BJ (cell line): ENCODE data around the gene SKAP1. TPM values are rescaled to one million over a fixed set of nuclear protein-coding genes. Genes with fewer than 3 reads are reported as not detected.
"Not testable (repeated sequence)": the region's sequence is repeated elsewhere in the genome, so short reads cannot be mapped to it uniquely, and the experiment has no call there.

Source experiments
- CTCF ChIA-PET: fragments of 350-600 bp; formaldehyde crosslinking; extraction: SDS; loops from one replicate; lab custom pipeline; 2021; ENCODE audit warnings: antibody characterized with exemption, inconsistent platforms; lab: Yijun Ruan, JAX
- POLR2A ChIA-PET: fragments of 300-600 bp; sonication (Branson Sonifier 250); formaldehyde crosslinking; extraction: SDS; loops from one replicate; lab custom pipeline; 2021; ENCODE audit warnings: antibody characterized with exemption; lab: Charles Lee
- DNase-seq: peaks from one replicate; pipeline ENCODE4 v3.0.0-alpha.2; 2011; ENCODE audit warnings: low read depth
- H3K27me3 ChIP-seq: 2 replicates; pipeline ENCODE4 v1.6.0; 2011; ENCODE audit warnings: low read length; ENCODE audit not compliant: control insufficient read depth, insufficient read depth
- H3K36me3 ChIP-seq: 2 replicates; pipeline ENCODE4 v1.5.1; 2011; ENCODE audit warnings: low read length; ENCODE audit not compliant: control insufficient read depth, insufficient read depth
- H3K4me3 ChIP-seq: 2 replicates; pipeline ENCODE4 v1.5.1; 2011; ENCODE audit warnings: low read depth, mild to moderate bottlenecking, control low read depth, low read length
- CTCF ChIP-seq: IDR thresholded peaks from 2 replicates; pipeline ENCODE4 v1.5.1; 2011; ENCODE audit warnings: low read depth, mild to moderate bottlenecking, control low read depth, inconsistent platforms, low read length, moderate library complexity; ENCODE audit not compliant: insufficient read depth
- polyA plus RNA-seq: library from polyadenylated mRNA; depleted of rRNA; stranded (reverse); fragments of >200 nt; gene quantifications from 2 replicates; pipeline ENCODE4 v1.2.3, GENCODE V29; 2011

The SKAP1 gene
- polyA plus RNA-seq, 1 experiment: not detected

- CTCF ChIA-PET: interaction anchor here (0.6 kb wide), 2 partner anchors 49 to 269 kb away, joined by 3 read pairs; no protein-coding TSS in a partner anchor
- H3K36me3 ChIP-seq: no peaks in the 10 kb centered on the region
- H3K27me3 ChIP-seq: peaks cover 7% of the 10 kb centered on the region
- POLR2A ChIA-PET: no interaction called here
- TF ChIP-seq CTCF: no peak
- no peak for DNase-seq
- H3K4me3 ChIP-seq: no peak overlapping the region
Observed at GRCh38 chr17:48451489-48451888, 21.5 kb upstream of the SKAP1 start.

GRCh38 chr17:48449335-48449734, 19.3 kb upstream of the SKAP1 start:
- CTCF ChIA-PET: interaction anchor here (1.5 kb wide), 1 partner anchor 8 kb away, joined by 9 read pairs; no protein-coding TSS in a partner anchor
- DNase-seq, H3K4me3 ChIP-seq, H3K36me3 ChIP-seq, POLR2A ChIA-PET, H3K27me3 ChIP-seq: not testable (repeated sequence)

GRCh38 chr17:48445248-48445620, 15.2 kb upstream of the SKAP1 start:
- POLR2A ChIA-PET: no interaction called here

GRCh38 chr17:48444516-48445247, 14.7 kb upstream of the SKAP1 start:
- TF ChIP-seq CTCF: no peak
- CTCF ChIA-PET: interaction anchor here (1.2 to 1.3 kb wide), 2 partner anchors 10 to 12 kb away, joined by 3 to 4 read pairs; no protein-coding TSS in a partner anchor
- POLR2A ChIA-PET: no interaction called here

More at GRCh38 chr17:48445248-48445620, 15.2 kb upstream of the SKAP1 start:
- peaks cover 8% of the 10 kb centered on the region for H3K27me3 ChIP-seq
- H3K36me3 ChIP-seq: no peaks in the 10 kb centered on the region
- no peak overlapping the region for H3K4me3 ChIP-seq
- no peak for TF ChIP-seq CTCF
- CTCF ChIA-PET: interaction anchor here (1.2 kb wide), 1 partner anchor 11 kb away, joined by 3 read pairs; no protein-coding TSS in a partner anchor
- DNase-seq: no peak

GRCh38 chr17:48443712-48444111, 13.7 kb upstream of the SKAP1 start:
- POLR2A ChIA-PET: no interaction called here
- no peak for TF ChIP-seq CTCF
- CTCF ChIA-PET: interaction anchor here (1.3 kb wide), 1 partner anchor 13 kb away, joined by 4 read pairs; no protein-coding TSS in a partner anchor
- Histone ChIP-seq H3K36me3 (no peaks in the 10 kb centered on the region), H3K4me3 (no peak overlapping the region), H3K27me3 (peaks cover 7% of the 10 kb centered on the region)
- DNase-seq: no peak

More at GRCh38 chr17:48444516-48445247, 14.7 kb upstream of the SKAP1 start:
- H3K36me3 ChIP-seq: no peaks in the 10 kb centered on the region
- peaks cover 7% of the 10 kb centered on the region for H3K27me3 ChIP-seq
- H3K4me3 ChIP-seq: no peak overlapping the region
- no peak for DNase-seq
